Smooth muscle cell (in vitro differentiated cells): ENCODE measurements around the gene RALGPS2. TPM values are rescaled to one million over a fixed set of nuclear protein-coding genes. Genes with fewer than 3 reads are reported as not detected.

Experiments
- DNase-seq: peaks from one replicate; lab custom pipeline; 2025; ENCODE audit not compliant: unreplicated experiment; lab: John Stamatoyannopoulos, UW
- H2AFZ ChIP-seq: fragments of 200-600 bp; sonication (generic); 2 replicates; pipeline ENCODE4 v1.6.0; 2016; ENCODE audit warnings: antibody characterized with exemption, low read depth, mild to moderate bottlenecking
- H3F3A ChIP-seq: fragments of 200-600 bp; sonication (generic); 2 replicates; pipeline ENCODE4 v1.6.0; 2017; ENCODE audit warnings: antibody characterized with exemption, low read depth
- H3K27ac ChIP-seq: fragments of 200-600 bp; sonication (generic); 2 replicates; pipeline ENCODE4 v1.5.1; 2016; ENCODE audit warnings: low read depth, mild to moderate bottlenecking
- H3K27me3 ChIP-seq: fragments of 200-600 bp; sonication (generic); 2 replicates; pipeline ENCODE4 v1.6.1; 2016; ENCODE audit warnings: low read depth, mild to moderate bottlenecking
- H3K36me3 ChIP-seq: fragments of 200-600 bp; sonication (generic); 2 replicates; pipeline ENCODE4 v1.5.1; 2016; ENCODE audit warnings: low read depth
- H3K4me1 ChIP-seq: fragments of 200-600 bp; sonication (generic); 2 replicates; pipeline ENCODE4 v1.5.1; 2016; ENCODE audit warnings: low read depth
- H3K4me2 ChIP-seq: fragments of 200-600 bp; sonication (generic); 2 replicates; pipeline ENCODE4 v1.6.0; 2016; ENCODE audit warnings: mild to moderate bottlenecking
- H3K4me3 ChIP-seq: fragments of 200-600 bp; sonication (generic); 2 replicates; pipeline ENCODE4 v1.5.1; 2016; ENCODE audit warnings: mild to moderate bottlenecking
- H3K79me2 ChIP-seq: fragments of 200-600 bp; sonication (generic); 2 replicates; pipeline ENCODE4 v1.6.0; 2016; ENCODE audit warnings: low read depth, mild to moderate bottlenecking
- H3K9ac ChIP-seq: fragments of 200-600 bp; sonication (generic); 2 replicates; pipeline ENCODE4 v1.6.0; 2016; ENCODE audit warnings: low read depth
- H3K9me3 ChIP-seq: fragments of 200-600 bp; sonication (generic); replicated peaks from 2 replicates; pipeline ENCODE4 v1.5.1; 2016; ENCODE audit warnings: low read depth
- H4K20me1 ChIP-seq: fragments of 200-600 bp; sonication (generic); 2 replicates; pipeline ENCODE4 v1.6.0; 2016; ENCODE audit warnings: low read depth
- WGBS: methylation state at CpG from one replicate; pipeline ENCODE4 v1.1.7; 2016; ENCODE audit warnings: low lambda C conversion rate; 5-methylcytosine and 5-hydroxymethylcytosine counted together
- polyA plus RNA-seq: library from polyadenylated mRNA; unstranded; fragments of >200 nt; fragmentation: Nextera tagmentation; extraction: Ambion mirVana; gene quantifications from 2 replicates; pipeline ENCODE4 v1.2.1, GENCODE V29; 2016
- total RNA-seq: library from RNA; depleted of rRNA; stranded (reverse); fragments of >200 nt; gene quantifications from 2 replicates; pipeline ENCODE4 v1.2.3, GENCODE V29; 2014
- TF ChIP-seq, protein P1 (sequence below): fragments of 200-600 bp; sonication (generic); IDR thresholded peaks from 2 replicates; pipeline ENCODE4 v1.5.1; 2017; ENCODE audit warnings: borderline replicate concordance, mild to moderate bottlenecking, antibody characterized with exemption; ENCODE audit not compliant: insufficient read depth, poor library complexity, severe bottlenecking

RALGPS2 gene
- total and polyA plus RNA-seq, 2 experiments from 2014 or later: 4.7 to 23.8 TPM

DNA sequence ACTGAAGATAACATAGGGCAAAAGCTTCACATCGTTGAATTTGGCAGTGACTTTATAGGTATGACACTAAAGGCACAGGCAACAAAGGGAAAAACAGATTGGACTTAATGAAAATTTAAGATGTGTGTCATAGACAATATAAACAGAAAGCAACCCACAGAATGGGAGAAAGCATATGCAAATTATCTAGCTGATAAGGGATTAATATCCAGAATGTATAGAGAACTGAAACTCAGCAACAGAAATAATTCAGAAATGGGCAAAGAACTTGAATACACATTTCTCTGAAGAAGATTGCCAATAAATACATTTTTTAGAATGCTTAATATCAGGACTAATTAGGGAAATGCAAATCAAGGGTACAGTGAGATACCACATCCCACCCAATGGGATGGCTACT, 201.0 kb downstream of the RALGPS2 start:
- Histone ChIP-seq H3K36me3 (no peaks in the 10 kb centered on the region), H3K4me2 (no peak overlapping the region), H3K4me3 (no peak overlapping the region), H3K4me1 (peaks cover 12% of the 10 kb centered on the region), H3K9ac (no peak overlapping the region), H3F3A (no peaks in the 10 kb centered on the region), H4K20me1 (no peaks in the 10 kb centered on the region), H3K79me2 (no peaks in the 10 kb centered on the region), H3K9me3 (no peaks in the 10 kb centered on the region), H3K27ac (no peak overlapping the region), H2AFZ (no peak overlapping the region), H3K27me3 (no peaks in the 10 kb centered on the region)
- no peak for DNase-seq
- TF ChIP-seq, protein P1, sequence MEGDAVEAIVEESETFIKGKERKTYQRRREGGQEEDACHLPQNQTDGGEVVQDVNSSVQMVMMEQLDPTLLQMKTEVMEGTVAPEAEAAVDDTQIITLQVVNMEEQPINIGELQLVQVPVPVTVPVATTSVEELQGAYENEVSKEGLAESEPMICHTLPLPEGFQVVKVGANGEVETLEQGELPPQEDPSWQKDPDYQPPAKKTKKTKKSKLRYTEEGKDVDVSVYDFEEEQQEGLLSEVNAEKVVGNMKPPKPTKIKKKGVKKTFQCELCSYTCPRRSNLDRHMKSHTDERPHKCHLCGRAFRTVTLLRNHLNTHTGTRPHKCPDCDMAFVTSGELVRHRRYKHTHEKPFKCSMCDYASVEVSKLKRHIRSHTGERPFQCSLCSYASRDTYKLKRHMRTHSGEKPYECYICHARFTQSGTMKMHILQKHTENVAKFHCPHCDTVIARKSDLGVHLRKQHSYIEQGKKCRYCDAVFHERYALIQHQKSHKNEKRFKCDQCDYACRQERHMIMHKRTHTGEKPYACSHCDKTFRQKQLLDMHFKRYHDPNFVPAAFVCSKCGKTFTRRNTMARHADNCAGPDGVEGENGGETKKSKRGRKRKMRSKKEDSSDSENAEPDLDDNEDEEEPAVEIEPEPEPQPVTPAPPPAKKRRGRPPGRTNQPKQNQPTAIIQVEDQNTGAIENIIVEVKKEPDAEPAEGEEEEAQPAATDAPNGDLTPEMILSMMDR: no peak
- 86% methylated on average over 1 of the region's 1 CpG for WGBS

DNA sequence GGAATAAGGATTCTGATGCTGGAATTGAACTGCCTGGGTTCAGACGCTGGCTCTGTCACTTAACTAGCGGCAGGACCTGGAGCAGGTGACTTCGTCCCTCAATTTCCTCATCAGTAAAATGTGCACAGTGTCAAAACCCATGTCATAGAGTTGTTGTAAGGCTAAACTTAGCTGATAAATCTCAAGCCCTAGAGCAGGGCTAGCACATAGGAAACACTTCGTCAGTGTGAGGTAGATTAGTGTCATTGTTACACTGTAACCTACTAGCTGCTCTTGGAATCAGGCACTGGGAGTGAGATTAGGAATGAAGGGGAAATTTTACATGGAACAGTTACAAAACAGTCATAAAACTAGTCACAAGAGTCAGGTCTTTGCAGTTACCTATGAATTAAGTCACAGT, 202.0 kb downstream of the RALGPS2 start:
- no peak overlapping the region for H3K4me3 ChIP-seq
- no peak overlapping the region for H3K4me2 ChIP-seq
- no peaks in the 10 kb centered on the region for H3K79me2 ChIP-seq
- H3F3A ChIP-seq: no peaks in the 10 kb centered on the region
- no peaks in the 10 kb centered on the region for H3K27me3 ChIP-seq
- TF ChIP-seq, protein P1: no peak
- no peaks in the 10 kb centered on the region for H3K36me3 ChIP-seq
- 92% methylated on average over 4 of the region's 4 CpGs for WGBS
- no peak overlapping the region for H2AFZ ChIP-seq
- no peak overlapping the region for H3K9ac ChIP-seq
- H3K27ac ChIP-seq: no peak overlapping the region
- peaks cover 12% of the 10 kb centered on the region for H3K4me1 ChIP-seq
- H3K9me3 ChIP-seq: no peaks in the 10 kb centered on the region
- no peak for DNase-seq
- H4K20me1 ChIP-seq: no peaks in the 10 kb centered on the region

DNA sequence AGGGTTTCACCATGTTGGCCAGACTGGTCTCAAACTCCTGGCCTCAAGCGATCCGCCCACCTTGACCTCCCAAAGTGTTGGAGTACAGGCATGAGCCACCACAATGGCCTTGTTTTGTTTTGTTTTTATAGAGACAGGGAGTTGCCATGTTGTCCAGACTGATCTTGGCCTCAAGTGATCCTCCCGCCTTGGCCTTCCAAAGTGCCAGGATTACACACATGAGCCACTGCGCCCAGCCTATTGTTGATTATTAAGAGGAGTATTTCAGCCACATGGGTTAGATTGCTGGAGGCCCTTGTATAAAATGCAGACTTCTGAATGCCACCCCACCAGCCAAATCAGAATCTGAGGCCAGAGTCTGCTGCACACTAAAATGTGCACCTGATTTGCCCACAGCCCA, 203.0 kb downstream of the RALGPS2 start:
- Histone ChIP-seq H3K4me3 (no peak overlapping the region), H4K20me1 (no peaks in the 10 kb centered on the region), H3K36me3 (no peaks in the 10 kb centered on the region), H3K79me2 (no peaks in the 10 kb centered on the region), H3K4me2 (no peak overlapping the region), H3K27me3 (no peaks in the 10 kb centered on the region), H2AFZ (no peak overlapping the region), H3K9ac (no peak overlapping the region), H3K27ac (no peak overlapping the region), H3K4me1 (peaks cover 16% of the 10 kb centered on the region), H3F3A (peaks cover 4% of the 10 kb centered on the region), H3K9me3 (no peaks in the 10 kb centered on the region)
- TF ChIP-seq, protein P1: no peak
- 99% methylated on average over 4 of the region's 4 CpGs for WGBS
- DNase-seq: no peak

DNA sequence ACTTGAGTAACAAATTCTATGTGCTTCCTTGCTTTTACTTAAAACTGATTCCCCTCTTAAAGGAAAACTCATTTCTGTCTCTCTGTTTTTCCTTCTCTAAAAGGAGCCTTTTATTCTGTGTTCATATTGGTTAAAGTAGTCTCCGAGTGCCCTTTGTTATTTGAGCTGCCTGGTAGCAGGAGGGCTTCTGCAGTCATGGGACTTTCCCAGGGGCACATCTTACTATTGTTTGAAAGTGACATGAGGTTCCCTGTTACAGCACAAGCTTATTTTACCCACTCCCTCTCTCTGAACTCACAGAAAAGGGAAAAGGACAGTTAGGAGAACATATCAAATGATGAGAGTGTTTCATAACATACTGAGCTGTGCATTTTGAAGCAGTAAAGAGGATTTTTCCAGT, 203.9 kb downstream of the RALGPS2 start:
- Histone ChIP-seq H3F3A (peaks cover 4% of the 10 kb centered on the region), H3K79me2 (no peaks in the 10 kb centered on the region), H3K4me2 (no peak overlapping the region), H4K20me1 (no peaks in the 10 kb centered on the region), H3K4me3 (no peak overlapping the region), H3K27ac (no peak overlapping the region), H3K9me3 (no peaks in the 10 kb centered on the region), H3K27me3 (no peaks in the 10 kb centered on the region), H3K9ac (no peak overlapping the region), H2AFZ (no peak overlapping the region), H3K4me1 (peaks cover 16% of the 10 kb centered on the region), H3K36me3 (no peaks in the 10 kb centered on the region)
- DNase-seq: no peak
- TF ChIP-seq, protein P1: no peak
- WGBS: 83% methylated on average over 1 of the region's 1 CpG
